Measurements from ENCODE around the gene MAB21L3. TPM values are rescaled to one million over a fixed set of nuclear protein-coding genes. Genes with fewer than 3 reads are reported as not detected.

MAB21L3 gene
- total RNA-seq, 1 donor, result under 0.01 TPM

GRCh38 chr1:116092752-116093489 is 18.3 kb upstream of the MAB21L3 start:
- H3K4me3 ChIP-seq (ENCODE audit: low read depth, low read length), result no peak overlapping the region
- DNase-seq (ENCODE audit: low read depth), result no peak
- TF ChIP-seq CTCF (IDR thresholded peaks at IDR 0.05; ENCODE audit: insufficient read depth, low read depth, low read length), result no peak

- no peak overlapping the region for H3K4me3 ChIP-seq (ENCODE audit: low read depth, low read length)
- TF ChIP-seq CTCF (IDR thresholded peaks at IDR 0.05; ENCODE audit: insufficient read depth, low read depth, low read length), result no peak
- DNase-seq (ENCODE audit: low read depth), result no peak
Measured at GRCh38 chr1:116095027-116095426, 16.2 kb upstream of the MAB21L3 start.

GRCh38 chr1:116096013-116096618 is 15.1 kb upstream of the MAB21L3 start:
- no peak for TF ChIP-seq CTCF (IDR thresholded peaks at IDR 0.05; ENCODE audit: insufficient read depth, low read depth, low read length)
- DNase-seq (ENCODE audit: low read depth), result no peak
- no peak overlapping the region for H3K4me3 ChIP-seq (ENCODE audit: low read depth, low read length)

- H3K4me3 ChIP-seq (ENCODE audit: low read depth, low read length), result no peak overlapping the region
- TF ChIP-seq CTCF (IDR thresholded peaks at IDR 0.05; ENCODE audit: insufficient read depth, low read depth, low read length), result no peak
- no peak for DNase-seq (ENCODE audit: low read depth)
Measured at GRCh38 chr1:116097626-116098025, 13.6 kb upstream of the MAB21L3 start.

GRCh38 chr1:116099379-116099778 is 11.8 kb upstream of the MAB21L3 start:
- no peak for TF ChIP-seq CTCF (IDR thresholded peaks at IDR 0.05; ENCODE audit: insufficient read depth, low read depth, low read length)
- DNase-seq (ENCODE audit: low read depth), result no peak
- H3K4me3 ChIP-seq (ENCODE audit: low read depth, low read length), result no peak overlapping the region

GRCh38 chr1:116099919-116100318 is 11.3 kb upstream of the MAB21L3 start:
- DNase-seq (ENCODE audit: low read depth), result no peak
- TF ChIP-seq CTCF (IDR thresholded peaks at IDR 0.05; ENCODE audit: insufficient read depth, low read depth, low read length), result no peak

More at GRCh38 chr1:116099919-116100318, 11.3 kb upstream of the MAB21L3 start:
- no peak overlapping the region for H3K4me3 ChIP-seq (ENCODE audit: low read depth, low read length)
